GM12875 (cell line): ENCODE data around the gene MAN2B2.

Source experiments
- H3K4me3 ChIP-seq: one replicate; pipeline ENCODE4 v1.5.1; 2011; ENCODE audit warnings: low read depth, low read length, control low read depth
- CTCF ChIP-seq: IDR thresholded peaks from 2 replicates; pipeline ENCODE4 v1.5.1; 2011; ENCODE audit warnings: low read depth, mild to moderate bottlenecking, control low read depth, inconsistent platforms, low read length, moderate library complexity, borderline replicate concordance; ENCODE audit not compliant: insufficient read depth

MAN2B2 gene

GRCh38 chr4:6607368-6608055 lies 32.5 kb downstream of the MAN2B2 start:
- no peak overlapping the region for H3K4me3 ChIP-seq
- TF ChIP-seq CTCF = no peak

DNA sequence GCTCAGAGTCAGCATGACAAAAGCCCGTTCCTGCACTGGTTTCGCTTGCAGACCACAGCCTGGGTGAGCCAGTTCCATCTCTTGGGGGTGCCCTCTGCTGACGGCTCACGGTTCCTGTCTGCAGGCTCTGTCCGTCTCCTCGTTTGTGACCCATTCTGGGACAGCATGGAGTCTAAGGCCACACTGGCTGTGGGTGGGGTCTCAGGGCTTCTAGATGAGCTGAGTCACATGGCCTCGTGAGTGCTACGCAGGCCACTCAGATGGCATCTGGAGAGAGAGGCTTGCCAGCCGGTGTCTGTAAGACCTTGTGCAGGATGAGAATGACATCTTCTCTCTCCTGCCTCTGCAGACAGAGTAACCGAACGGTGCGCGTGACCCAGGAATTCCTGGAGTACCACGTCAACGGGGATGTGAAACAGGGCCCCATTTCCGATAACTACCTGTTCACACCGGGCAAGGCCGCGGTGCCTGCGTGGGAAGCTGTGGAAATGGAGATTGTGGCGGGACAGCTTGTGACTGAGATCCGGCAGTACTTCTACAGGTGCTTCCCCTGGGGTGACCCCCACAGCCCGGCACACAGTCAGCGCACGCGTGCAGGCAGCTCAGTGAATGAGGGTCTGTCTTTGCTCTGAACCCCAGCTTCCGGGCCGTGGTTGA lies 33.9 kb downstream of the MAN2B2 start:
- no peak overlapping the region for H3K4me3 ChIP-seq
- no peak for TF ChIP-seq CTCF

DNA sequence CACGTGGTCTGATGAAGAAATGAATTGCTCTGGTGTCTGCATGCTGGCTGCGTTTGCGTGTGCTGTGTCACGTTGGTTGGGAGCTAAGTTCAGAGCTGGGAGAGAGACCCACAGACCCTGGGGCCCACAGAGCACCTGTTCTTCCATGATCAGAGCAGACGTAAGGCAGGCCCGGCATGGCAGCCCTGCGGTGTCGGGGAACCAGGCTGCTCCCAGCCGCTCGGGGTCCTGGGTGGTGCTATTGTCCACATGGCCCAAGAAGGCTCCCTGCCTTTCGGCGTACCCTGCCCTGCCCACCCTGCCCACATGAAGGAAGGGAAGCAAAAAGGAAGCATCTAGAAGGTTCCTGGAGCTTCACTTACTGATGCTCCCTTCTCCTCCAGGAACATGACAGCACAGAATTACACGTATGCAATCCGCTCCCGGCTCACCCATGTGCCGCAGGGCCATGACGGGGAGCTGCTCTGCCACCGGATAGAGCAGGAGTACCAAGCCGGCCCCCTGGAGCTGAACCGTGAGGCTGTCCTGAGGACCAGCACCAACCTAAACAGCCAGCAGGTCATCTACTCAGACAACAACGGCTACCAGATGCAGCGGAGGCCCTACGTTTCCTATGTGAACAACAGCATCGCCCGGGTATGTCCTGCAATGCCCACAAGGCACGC lies 34.6 kb downstream of the MAN2B2 start:
- H3K4me3 ChIP-seq = no peak overlapping the region
- TF ChIP-seq CTCF = no peak

DNA sequence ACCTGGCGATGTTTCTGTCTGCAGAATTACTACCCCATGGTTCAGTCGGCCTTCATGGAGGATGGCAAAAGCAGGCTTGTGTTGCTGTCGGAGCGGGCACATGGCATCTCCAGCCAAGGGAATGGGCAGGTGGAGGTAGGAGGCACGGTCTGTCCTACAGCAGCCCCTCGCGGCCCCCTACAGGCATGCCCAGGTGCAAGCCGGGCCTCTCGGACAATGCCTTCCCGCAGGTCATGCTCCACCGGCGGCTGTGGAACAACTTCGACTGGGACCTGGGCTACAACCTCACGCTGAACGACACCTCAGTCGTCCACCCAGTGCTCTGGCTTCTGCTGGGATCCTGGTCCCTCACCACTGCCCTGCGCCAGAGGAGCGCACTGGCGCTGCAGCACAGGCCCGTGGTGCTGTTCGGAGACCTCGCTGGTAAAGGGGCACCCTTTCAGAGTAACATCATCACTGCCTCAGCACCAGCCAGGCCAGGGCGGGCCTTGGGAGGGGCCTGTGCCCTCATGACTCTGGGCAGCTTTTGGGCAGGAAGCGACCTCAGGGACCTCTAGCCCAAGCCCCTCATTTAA lies 36.0 kb downstream of the MAN2B2 start:
- H3K4me3 ChIP-seq = no peak overlapping the region
- TF ChIP-seq CTCF = no peak

DNA sequence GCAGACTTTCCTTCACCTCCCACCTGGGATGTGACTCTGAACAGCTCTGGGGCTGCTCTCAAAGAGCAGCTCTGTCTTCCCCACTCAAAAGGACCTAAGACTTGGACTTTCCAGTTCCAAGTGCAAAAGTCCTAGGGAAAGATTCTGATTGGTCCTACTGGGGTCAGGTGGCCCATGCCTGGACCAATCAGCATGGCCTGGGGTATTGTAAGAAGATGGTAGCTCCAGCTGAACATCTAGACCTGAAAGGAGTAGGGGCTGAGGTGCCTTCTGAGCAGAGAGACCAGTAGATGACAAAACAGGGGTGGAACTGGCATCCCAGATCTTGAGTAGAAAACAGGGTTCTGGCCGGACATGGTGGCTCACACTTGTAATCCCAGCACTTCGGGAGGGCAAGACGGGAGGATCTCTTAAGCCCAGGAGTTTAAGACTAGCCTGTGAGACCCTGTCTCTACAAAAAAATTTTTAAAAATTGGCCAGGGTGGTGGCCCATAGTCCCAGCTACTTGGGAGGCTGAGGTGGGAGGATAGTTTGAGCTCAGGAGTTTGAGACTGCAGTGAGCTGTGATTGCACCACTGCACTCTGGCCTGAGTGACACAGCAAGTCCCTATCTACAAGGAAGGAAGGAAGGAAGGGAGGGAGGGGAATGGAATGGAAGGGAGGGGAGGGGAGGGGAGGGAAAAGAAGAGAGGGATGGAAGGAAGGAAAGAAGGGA lies 38.1 kb downstream of the MAN2B2 start:
- no peak for TF ChIP-seq CTCF

GRCh38 chr4:6613676-6614651 lies 39.0 kb downstream of the MAN2B2 start:
- no peak overlapping the region for H3K4me3 ChIP-seq
- TF ChIP-seq CTCF = no peak

More for the DNA sequence above, 38.1 kb downstream of the MAN2B2 start:
- H3K4me3 ChIP-seq = no peak overlapping the region
